ENCODE data around the gene BET1L.
"Not testable (repeated sequence)": the region's sequence is repeated elsewhere in the genome, so short reads cannot be mapped to it uniquely, and the experiment has no call there.

BET1L gene

DNA sequence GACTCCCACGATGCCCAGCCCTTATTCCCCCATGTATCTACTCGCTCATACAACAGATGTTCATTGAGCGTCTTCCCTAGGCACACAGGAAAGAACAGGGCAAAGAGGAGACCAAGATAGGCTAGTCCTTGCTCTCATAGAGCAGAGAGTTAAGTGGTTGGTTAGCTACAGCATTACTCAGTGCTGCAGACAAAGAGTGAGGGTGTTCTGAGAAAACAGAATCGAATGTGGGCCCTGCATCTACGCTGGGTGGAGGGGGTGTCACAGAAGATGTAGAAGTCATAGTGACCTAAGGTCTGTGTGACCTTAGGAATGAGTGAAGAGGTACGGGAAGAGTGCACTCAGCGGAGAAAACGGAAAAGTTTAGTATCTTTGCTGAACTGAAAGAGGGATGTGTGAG lies 41.9 kb upstream of the BET1L start:
- no peaks in the 10 kb centered on the region for H3K9me3 ChIP-seq (ENCODE audit: severe bottlenecking)
- H3K4me1 ChIP-seq (ENCODE audit: insufficient read depth, poor library complexity, severe bottlenecking): no peaks in the 10 kb centered on the region
- no peak overlapping the region for H3K27ac ChIP-seq (ENCODE audit: poor library complexity, severe bottlenecking)
- ATAC-seq (ENCODE audit: low read depth) (no peak), DNase-seq (ENCODE audit: low spot score) (no peak)
- TF ChIP-seq, protein P1, sequence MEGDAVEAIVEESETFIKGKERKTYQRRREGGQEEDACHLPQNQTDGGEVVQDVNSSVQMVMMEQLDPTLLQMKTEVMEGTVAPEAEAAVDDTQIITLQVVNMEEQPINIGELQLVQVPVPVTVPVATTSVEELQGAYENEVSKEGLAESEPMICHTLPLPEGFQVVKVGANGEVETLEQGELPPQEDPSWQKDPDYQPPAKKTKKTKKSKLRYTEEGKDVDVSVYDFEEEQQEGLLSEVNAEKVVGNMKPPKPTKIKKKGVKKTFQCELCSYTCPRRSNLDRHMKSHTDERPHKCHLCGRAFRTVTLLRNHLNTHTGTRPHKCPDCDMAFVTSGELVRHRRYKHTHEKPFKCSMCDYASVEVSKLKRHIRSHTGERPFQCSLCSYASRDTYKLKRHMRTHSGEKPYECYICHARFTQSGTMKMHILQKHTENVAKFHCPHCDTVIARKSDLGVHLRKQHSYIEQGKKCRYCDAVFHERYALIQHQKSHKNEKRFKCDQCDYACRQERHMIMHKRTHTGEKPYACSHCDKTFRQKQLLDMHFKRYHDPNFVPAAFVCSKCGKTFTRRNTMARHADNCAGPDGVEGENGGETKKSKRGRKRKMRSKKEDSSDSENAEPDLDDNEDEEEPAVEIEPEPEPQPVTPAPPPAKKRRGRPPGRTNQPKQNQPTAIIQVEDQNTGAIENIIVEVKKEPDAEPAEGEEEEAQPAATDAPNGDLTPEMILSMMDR (IDR thresholded peaks at IDR 0.05; ENCODE audit: poor library complexity, severe bottlenecking): no peak
- no peak overlapping the region for H3K4me3 ChIP-seq (ENCODE audit: severe bottlenecking)
- peaks cover 79% of the 10 kb centered on the region for H3K36me3 ChIP-seq (ENCODE audit: low read depth)
- H3K27me3 ChIP-seq (ENCODE audit: insufficient read depth, poor library complexity, severe bottlenecking): no peaks in the 10 kb centered on the region

DNA sequence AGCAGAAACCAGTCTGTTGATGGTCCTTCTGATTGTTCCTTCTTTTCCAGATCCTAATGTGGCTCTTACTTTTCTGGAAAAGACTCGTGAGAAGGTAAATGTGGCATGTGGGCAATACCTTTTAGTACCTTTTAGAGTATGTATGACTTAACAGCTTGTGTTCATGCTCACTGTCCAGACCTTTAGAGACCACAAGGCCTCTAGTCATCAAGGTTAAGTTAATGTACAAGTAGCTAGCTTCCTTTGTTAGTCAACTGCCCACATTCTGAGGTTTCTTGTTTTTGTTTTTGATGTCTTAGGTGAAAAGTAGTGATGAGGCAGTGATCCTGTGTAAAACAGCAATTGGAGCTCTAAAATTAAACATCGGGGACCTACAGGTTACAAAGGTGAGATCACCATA lies 37.2 kb upstream of the BET1L start:
- H3K4me3 ChIP-seq (ENCODE audit: severe bottlenecking): no peak overlapping the region
- DNase-seq (ENCODE audit: low spot score) (no peak), ATAC-seq (ENCODE audit: low read depth) (no peak)
- TF ChIP-seq, protein P1 (IDR thresholded peaks at IDR 0.05; ENCODE audit: poor library complexity, severe bottlenecking): no peak
- no peak overlapping the region for H3K27ac ChIP-seq (ENCODE audit: poor library complexity, severe bottlenecking)
- H3K36me3 ChIP-seq (ENCODE audit: low read depth): peaks cover 94% of the 10 kb centered on the region
- H3K27me3 ChIP-seq (ENCODE audit: insufficient read depth, poor library complexity, severe bottlenecking): no peaks in the 10 kb centered on the region
- no peaks in the 10 kb centered on the region for H3K9me3 ChIP-seq (ENCODE audit: severe bottlenecking)
- H3K4me1 ChIP-seq (ENCODE audit: insufficient read depth, poor library complexity, severe bottlenecking): no peaks in the 10 kb centered on the region

DNA sequence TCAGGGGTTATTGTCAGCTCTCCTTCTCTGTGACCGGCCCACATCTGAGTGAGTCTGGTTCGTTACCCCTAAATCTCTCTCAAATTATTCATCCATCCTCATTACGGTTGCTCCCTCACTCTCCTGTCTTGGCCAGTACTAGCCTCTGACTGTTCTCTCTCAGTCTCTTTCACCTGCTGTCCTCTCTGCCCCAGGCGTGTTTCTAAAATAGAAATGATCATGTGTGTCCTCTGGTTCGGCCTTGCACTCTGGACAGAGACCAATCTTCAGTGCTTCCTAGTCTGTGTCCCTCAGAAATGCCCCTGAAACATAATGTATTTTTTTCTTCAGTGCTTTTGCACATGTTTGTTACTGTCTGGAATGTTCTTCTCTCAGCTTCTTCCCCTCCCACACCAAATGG lies 34.4 kb upstream of the BET1L start:
- TF ChIP-seq, protein P1 (IDR thresholded peaks at IDR 0.05; ENCODE audit: poor library complexity, severe bottlenecking): no peak
- Histone ChIP-seq H3K9me3 (ENCODE audit: severe bottlenecking) (no peaks in the 10 kb centered on the region), H3K36me3 (ENCODE audit: low read depth) (peaks cover 80% of the 10 kb centered on the region), H3K4me1 (ENCODE audit: insufficient read depth, poor library complexity, severe bottlenecking) (peaks cover 11% of the 10 kb centered on the region), H3K27ac (ENCODE audit: poor library complexity, severe bottlenecking) (no peak overlapping the region), H3K4me3 (ENCODE audit: severe bottlenecking) (no peak overlapping the region), H3K27me3 (ENCODE audit: insufficient read depth, poor library complexity, severe bottlenecking) (no peaks in the 10 kb centered on the region)
- ATAC-seq (ENCODE audit: low read depth): no peak
- no peak for DNase-seq (ENCODE audit: low spot score)

DNA sequence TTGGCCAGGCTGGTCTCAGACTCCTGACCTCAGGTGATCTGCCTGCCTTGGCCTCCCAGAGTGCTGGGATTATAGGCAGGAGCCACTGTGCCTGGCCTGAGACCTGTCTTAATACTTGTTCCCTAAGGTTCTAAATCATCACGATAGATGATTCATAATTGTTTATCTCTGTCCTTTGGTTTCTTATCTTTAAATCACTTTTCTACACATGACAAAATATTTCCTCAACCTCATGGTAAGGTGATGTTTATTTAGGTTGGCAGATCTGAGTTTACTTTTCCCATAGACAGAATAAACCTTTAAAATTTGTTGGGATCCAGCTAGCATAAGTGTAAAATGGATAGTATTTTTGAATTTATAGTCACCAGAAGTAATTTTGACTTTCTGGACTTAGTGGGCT lies 33.1 kb upstream of the BET1L start:
- H3K4me3 ChIP-seq (ENCODE audit: severe bottlenecking): no peak overlapping the region
- H3K36me3 ChIP-seq (ENCODE audit: low read depth): peaks cover 67% of the 10 kb centered on the region
- DNase-seq (ENCODE audit: low spot score) (no peak), ATAC-seq (ENCODE audit: low read depth) (no peak)
- H3K27ac ChIP-seq (ENCODE audit: poor library complexity, severe bottlenecking): no peak overlapping the region
- no peaks in the 10 kb centered on the region for H3K9me3 ChIP-seq (ENCODE audit: severe bottlenecking)
- H3K4me1 ChIP-seq (ENCODE audit: insufficient read depth, poor library complexity, severe bottlenecking): peaks cover 11% of the 10 kb centered on the region
- TF ChIP-seq, protein P1 (IDR thresholded peaks at IDR 0.05; ENCODE audit: poor library complexity, severe bottlenecking): no peak
- no peaks in the 10 kb centered on the region for H3K27me3 ChIP-seq (ENCODE audit: insufficient read depth, poor library complexity, severe bottlenecking)

DNA sequence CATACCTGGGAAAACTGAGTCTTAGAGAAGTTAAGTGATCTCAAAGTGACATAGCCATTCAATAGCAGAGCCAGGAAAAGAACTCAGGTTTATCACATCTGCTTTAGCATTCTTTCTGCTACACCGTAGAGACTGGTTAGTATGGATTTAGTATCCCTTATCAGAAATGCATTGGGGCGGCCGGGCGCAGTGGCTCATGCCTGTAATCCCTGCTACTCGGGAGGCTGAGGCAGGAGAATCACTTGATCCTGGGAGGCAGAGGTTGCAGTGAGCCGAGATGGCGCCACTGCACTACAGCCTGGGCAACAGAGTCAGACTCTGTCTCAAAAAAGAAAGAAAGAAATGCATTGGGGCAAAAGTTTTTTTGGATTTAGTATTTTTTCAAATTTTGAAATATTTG lies 31.1 kb upstream of the BET1L start:
- not testable (repeated sequence) for H3K9me3 ChIP-seq (ENCODE audit: severe bottlenecking); H3K4me3 ChIP-seq (ENCODE audit: severe bottlenecking); H3K27ac ChIP-seq (ENCODE audit: poor library complexity, severe bottlenecking); ATAC-seq (ENCODE audit: low read depth); H3K27me3 ChIP-seq (ENCODE audit: insufficient read depth, poor library complexity, severe bottlenecking); DNase-seq (ENCODE audit: low spot score)
- peaks cover 47% of the 10 kb centered on the region for H3K36me3 ChIP-seq (ENCODE audit: low read depth)
- peaks cover 11% of the 10 kb centered on the region for H3K4me1 ChIP-seq (ENCODE audit: insufficient read depth, poor library complexity, severe bottlenecking)
